GM19043 (cell line): ENCODE measurements around the gene CDH1.
"Not testable (repeated sequence)": the region's sequence is repeated elsewhere in the genome, so short reads cannot be mapped to it uniquely, and the experiment has no call there.

ENCODE experiments used
- ATAC-seq: cut with Tn5 transposase; IDR thresholded peaks from one replicate; pipeline ENCODE4 v1.9.1; 2021; ENCODE audit warnings: low read depth; ENCODE audit not compliant: unreplicated experiment

The CDH1 gene

GRCh38 chr16:68737046-68737729 is at the start of gene CDH1:
CDH1 (plus strand) TSS chr16:68737292; CDS start chr16:68737416, 124 bp downstream.
- ATAC-seq = no peak

GRCh38 chr16:68689921-68690320 is 47.2 kb upstream of the CDH1 start:
- ATAC-seq = no peak

- no peak for ATAC-seq
These were observed 41.5 kb upstream of the CDH1 start for GRCh38 chr16:68695575-68695974.

DNA sequence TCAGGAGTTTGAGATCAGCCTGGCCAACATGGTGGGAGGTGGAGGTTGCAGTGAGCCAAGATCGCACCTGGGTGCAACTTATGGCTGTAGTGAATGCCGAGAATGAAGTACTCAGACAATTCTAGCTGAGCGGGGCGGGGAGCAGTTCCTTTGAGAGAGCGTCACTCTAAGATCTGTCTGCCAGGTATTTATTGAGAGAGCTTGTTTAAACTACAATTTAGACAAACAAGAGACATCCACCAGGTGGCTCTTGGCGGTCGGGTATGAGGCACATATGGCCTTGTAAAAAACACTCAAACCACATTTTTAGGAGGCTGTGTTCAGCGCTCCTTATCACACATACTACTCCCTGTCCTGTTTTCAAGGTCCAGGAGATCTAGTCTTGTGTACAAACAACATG is 40.6 kb upstream of the CDH1 start:
- ATAC-seq = no peak

GRCh38 chr16:68698091-68698490 is 39.0 kb upstream of the CDH1 start:
- ATAC-seq = no peak

DNA sequence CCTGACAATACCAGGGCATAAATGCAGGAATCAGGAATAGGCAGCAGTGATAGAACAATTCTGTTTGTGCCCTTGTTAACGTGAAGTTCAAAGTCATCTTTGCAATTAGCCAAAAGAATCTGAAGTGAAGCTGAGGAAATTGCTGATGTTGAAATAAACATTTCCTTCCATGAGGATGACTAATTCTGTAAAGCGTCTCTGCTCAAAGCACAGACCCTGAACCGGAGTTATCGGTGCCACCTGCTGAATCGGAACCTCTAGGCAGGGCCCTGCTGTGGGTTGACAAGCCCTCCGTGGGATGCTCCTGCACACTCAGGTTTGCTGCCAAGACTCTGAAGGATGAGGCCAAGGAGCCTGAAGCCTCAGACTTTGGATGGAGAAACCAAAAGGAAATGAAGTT is 37.0 kb upstream of the CDH1 start:
- no peak for ATAC-seq

DNA sequence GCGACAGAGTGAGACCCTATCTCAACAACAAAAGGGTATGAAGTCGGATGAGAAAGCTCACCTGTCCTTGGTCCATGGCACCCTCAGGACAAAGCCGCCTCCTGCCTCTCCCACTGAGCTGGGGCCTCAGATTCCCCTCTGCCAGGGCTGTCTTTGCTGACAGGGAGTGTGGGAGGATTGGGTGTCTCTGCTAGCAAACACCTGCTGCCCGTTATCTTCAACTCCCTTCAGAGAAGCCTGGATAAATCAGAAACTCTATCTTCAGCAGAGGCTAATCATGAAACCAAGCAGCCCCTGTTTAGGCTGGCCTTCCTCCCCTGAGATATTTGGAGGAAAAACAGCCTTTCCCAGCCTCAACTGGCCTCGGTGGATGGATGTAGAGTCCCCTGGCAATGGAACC is 36.3 kb upstream of the CDH1 start:
- ATAC-seq = no peak

DNA sequence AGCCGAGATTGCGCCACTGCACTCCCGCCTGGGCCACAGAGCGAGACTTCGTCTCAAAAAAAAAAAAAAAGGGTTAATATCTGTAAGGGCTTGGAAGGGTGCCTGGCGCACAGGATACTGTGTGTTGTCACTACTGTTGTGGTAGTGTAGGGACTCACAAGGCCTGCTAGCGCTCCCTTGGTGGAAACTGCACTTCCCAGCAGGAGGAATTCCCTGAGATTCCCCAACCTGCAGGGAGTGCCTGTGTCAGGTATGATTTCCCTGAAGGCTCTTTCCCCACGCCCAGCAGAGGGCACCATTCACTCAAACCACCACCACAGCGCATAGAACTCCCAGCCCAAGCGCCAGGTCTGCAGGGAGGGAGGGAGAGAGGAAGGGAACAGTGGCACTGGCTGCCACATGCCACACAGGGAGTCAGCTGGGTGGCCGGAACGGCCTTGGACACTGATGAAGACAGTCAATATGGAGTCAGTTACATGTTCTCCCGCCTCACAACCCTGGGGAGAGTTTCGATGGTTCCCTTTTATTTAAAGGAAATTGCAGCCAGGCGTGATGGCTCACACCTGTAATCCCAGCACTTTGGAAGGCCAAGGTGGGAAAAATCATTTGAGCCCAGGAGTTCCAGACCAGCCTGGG is 32.7 kb upstream of the CDH1 start:
- ATAC-seq = no peak

GRCh38 chr16:68707340-68708152 is 29.5 kb upstream of the CDH1 start:
- ATAC-seq = no peak

- ATAC-seq = no peak
These were observed 26.9 kb upstream of the CDH1 start for GRCh38 chr16:68710211-68710610.

GRCh38 chr16:68711421-68712139 is 25.5 kb upstream of the CDH1 start:
- ATAC-seq = no peak

DNA sequence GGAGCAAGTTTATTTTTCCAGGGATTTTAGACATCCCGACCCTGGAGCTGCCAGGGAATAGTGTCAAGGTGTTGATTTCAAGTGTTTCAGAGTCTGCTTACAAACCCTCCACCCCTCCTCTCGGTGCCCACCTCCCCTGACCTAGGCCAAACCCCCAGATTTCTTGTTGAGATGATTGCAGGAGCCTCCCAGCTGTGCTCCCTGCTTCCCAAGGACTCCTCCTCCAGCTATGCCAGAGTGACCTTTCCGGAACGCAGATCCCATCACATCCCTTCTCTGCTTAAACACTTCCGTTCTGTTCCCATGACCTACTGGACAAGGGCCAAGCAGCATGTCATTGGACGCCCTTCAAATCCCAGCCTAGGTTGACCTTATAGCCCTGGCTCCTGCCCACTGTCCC is 23.7 kb upstream of the CDH1 start:
- ATAC-seq = no peak

- no peak for ATAC-seq
These were observed 21.6 kb upstream of the CDH1 start for GRCh38 chr16:68715471-68715870.

DNA sequence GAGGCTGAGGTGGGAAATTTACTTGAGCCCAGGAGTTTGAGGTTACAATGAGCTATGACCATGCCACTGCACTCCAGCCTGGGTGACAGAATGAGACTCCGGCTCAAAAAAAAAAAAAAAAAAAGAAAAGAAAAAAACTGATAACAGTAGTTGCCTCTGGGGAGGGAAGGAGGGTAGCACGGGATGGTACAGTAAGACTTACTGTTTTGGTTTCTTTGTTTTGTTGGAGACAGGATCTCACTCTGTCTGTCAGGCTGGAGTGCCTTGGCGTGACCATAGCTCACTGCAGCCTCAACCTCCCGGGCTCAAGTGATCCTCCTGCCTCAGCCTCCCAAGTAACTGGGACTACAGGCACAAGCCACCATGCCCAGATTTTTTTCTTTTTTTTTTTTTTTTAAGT is 20.6 kb upstream of the CDH1 start:
- not testable (repeated sequence) for ATAC-seq

DNA sequence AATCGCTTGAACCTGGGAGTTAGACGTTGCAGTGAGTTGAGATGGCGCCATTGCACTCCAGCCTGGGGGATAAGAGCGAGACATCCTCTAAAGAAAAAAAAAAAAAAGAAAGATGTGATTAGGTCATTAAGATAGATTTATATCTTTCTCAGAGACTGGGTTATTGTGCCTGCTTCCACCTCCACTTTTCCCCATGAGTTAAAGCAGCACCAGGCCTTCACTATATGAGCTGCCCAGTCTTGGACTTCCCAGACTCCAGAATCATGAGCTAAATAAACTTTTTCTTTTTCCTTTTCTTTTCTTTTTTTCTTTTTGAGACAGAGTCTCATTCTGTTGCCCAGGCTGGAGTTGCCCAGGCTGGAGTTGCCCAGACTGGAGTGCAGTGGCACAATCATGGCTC is 19.4 kb upstream of the CDH1 start:
- no peak for ATAC-seq

- no peak for ATAC-seq
These were observed 18.5 kb upstream of the CDH1 start for GRCh38 chr16:68718590-68718989.

DNA sequence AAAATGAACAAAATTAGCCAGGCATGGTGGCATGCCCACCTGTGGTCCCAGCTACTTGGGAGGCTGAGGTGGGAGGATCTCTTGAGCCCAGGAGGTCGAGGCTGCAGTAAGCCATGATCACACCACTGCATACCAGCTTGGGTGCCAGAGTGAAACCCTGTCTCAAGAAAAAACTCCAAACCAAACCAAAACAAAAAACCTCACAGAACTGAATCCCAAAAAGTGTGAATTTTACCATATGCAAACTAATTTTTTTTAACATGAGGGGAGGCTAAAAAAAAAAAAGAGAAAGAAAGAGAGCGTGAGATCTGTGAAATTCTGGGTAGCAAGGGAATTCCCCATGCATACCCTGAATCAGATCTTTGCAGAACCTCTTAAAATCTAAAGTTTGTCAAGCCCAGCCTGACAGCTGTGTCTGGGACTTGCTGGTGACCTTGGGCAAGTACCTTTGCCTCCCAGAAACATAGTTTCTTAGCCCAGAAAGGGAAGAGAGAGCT is 17.1 kb upstream of the CDH1 start:
- peak; percentile 53 for ATAC-seq

- ATAC-seq = no peak
These were observed 14.7 kb upstream of the CDH1 start for GRCh38 chr16:68722119-68723024.

DNA sequence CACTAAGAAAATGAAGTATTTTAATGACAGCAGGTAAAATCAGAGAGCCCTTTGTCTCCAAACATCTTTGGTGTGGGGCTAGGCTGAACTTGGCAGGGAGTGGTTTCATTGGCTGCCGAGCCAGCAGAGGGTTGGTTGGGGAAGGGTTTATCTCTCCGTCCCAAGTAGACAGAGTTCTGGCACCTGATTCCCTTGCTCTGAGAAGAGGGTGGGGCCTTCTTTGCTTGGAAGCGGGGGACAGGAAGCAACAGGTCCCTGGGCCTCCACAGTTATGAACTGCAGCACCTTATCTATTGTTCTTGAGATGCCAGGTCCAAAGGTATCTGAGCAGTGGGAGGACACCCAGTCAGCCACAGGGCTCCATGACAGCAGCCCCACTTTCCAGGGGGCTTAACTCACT is 12.3 kb upstream of the CDH1 start:
- ATAC-seq = no peak

GRCh38 chr16:68728523-68728922 is 8.6 kb upstream of the CDH1 start:
- no peak for ATAC-seq
